SJSA1 (cell line): Measurements from ENCODE around the gene SNX6. TPM values are rescaled to one million over a fixed set of nuclear protein-coding genes. Genes with fewer than 3 reads are reported as not detected.
"Not testable (repeated sequence)": the region's sequence is repeated elsewhere in the genome, so short reads cannot be mapped to it uniquely, and the experiment has no call there.

ENCODE experiments used
- DNase-seq, 2 experiments: peaks; one replicate each; pipeline ENCODE4 v3.0.0-alpha.2; 2015 to 2020; ENCODE audit warnings: low spot score in 2 of 2, low read depth in 1 of 2
- H3K27ac ChIP-seq: fragments of 250-450 bp; sonication (Bioruptor Pico); 2 replicates; pipeline ENCODE4 v1.5.1; 2020; ENCODE audit warnings: mild to moderate bottlenecking, moderate library complexity
- H3K27me3 ChIP-seq: fragments of 250-450 bp; sonication (Bioruptor Pico); replicated peaks from 2 replicates; pipeline ENCODE4 v1.5.1; 2020; ENCODE audit warnings: mild to moderate bottlenecking, moderate library complexity
- H3K36me3 ChIP-seq: fragments of 250-450 bp; sonication (Bioruptor Pico); 2 replicates; pipeline ENCODE4 v1.5.1; 2020; ENCODE audit warnings: mild to moderate bottlenecking
- H3K4me1 ChIP-seq: fragments of 250-450 bp; sonication (Bioruptor Pico); replicated peaks from 2 replicates; pipeline ENCODE4 v1.6.1; 2021; ENCODE audit warnings: mild to moderate bottlenecking
- H3K4me3 ChIP-seq: fragments of 250-450 bp; sonication (Bioruptor Pico); 2 replicates; pipeline ENCODE4 v1.5.1; 2020; ENCODE audit warnings: mild to moderate bottlenecking
- H3K9me3 ChIP-seq: fragments of 250-450 bp; sonication (Bioruptor Pico); replicated peaks from 2 replicates; pipeline ENCODE4 v1.5.1; 2020; ENCODE audit warnings: mild to moderate bottlenecking
- total RNA-seq: library from RNA; depleted of rRNA; stranded (reverse); fragments of >200 nt; shearing (Covaris generic); gene quantifications from 2 replicates; pipeline ENCODE4 v1.2.3, GENCODE V29; 2014

Gene SNX6
- total RNA-seq, 1 experiment from 2014 or later: 199 TPM

DNA sequence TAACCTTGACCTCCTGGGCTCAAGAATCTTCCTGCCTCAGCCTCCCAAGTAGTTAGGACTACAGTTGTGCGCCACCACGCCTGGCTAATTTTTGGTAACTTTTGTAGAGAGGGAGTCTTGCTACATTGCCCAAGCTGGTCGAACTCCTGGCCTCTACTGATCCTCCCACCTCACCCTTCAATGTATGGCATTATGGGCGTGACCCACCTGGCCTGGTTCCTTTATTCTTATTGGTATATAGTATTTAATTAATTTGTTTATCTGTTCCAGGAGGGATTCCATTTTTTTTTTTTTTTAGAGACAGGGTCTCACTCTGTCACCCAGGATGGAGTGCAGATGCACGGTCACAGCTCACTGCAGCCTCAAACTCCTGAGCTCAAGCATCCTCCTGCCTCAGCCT is 49.6 kb downstream of the SNX6 start:
- Histone ChIP-seq H3K4me1 (no peaks in the 10 kb centered on the region), H3K9me3 (no peaks in the 10 kb centered on the region), H3K27ac (no peak overlapping the region), H3K36me3 (peaks cover 41% of the 10 kb centered on the region), H3K27me3 (no peaks in the 10 kb centered on the region), H3K4me3 (no peak overlapping the region)
- peak in 1 of 2 experiments; percentile 21 for DNase-seq

DNA sequence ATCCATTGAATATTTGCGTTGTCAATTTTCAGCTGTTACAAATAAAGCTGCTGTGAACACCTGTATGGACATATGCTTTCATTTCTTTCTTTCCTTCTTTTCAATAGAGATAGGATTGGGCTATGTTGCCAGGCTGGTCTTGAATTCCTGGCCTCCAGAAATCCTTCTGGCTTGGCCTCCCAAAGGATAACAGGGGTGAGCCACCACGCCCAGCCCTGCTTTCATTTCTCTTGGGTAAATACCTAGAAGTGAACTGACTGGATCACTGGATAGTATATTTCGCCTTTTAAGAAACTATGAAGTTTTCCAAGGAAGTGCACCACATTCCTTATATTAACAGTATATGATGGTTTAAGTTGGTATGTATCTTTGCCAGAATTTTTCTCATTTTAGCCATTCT is 58.2 kb downstream of the SNX6 start:
- DNase-seq: no peak
- Histone ChIP-seq H3K9me3 (no peaks in the 10 kb centered on the region), H3K4me1 (no peaks in the 10 kb centered on the region), H3K4me3 (no peak overlapping the region), H3K27me3 (no peaks in the 10 kb centered on the region), H3K36me3 (peaks cover 50% of the 10 kb centered on the region), H3K27ac (no peak overlapping the region)

DNA sequence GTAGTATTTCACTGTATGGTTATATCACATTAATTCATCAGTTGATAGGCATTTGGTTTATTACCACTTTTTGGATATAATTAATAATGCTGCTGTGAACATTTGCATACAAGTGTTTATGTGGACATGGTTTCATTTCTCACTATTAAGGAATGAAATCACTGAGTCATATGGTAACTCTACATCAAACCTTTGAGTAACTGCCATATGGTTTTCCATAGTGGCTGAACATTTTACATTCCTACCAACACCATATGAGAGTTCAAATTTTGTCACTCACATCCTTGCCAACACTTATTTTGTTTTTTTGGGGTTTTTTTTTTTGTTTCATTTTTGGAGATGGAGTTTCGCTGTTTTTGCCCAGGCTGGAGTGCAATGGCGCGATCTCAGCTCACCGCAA is 60.2 kb downstream of the SNX6 start:
- DNase-seq: no peak
- no peak overlapping the region for H3K27ac ChIP-seq
- H3K27me3 ChIP-seq: no peaks in the 10 kb centered on the region
- H3K9me3 ChIP-seq: no peaks in the 10 kb centered on the region
- peaks cover 51% of the 10 kb centered on the region for H3K36me3 ChIP-seq
- H3K4me3 ChIP-seq: no peak overlapping the region
- no peaks in the 10 kb centered on the region for H3K4me1 ChIP-seq

DNA sequence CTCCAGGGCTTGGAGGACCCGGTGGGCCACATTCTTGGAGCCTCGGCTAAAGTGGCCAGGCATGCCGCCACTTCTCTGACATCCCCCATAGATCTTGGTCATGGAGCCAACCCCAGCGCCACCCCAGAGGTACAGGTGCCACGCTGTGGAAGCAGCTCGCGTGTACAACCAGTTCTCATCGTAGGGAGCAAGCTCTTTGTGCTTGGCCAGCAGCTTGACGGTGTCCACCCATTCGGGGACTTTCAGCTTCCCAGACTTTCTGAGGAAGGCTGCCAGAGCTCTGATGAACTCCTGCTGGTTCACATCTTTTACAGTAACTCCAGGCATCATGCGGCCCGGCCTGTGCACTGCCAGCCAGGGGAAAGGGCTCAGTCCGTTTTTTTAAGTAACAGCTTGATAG is 61.1 kb downstream of the SNX6 start:
- peaks cover 55% of the 10 kb centered on the region for H3K36me3 ChIP-seq

DNA sequence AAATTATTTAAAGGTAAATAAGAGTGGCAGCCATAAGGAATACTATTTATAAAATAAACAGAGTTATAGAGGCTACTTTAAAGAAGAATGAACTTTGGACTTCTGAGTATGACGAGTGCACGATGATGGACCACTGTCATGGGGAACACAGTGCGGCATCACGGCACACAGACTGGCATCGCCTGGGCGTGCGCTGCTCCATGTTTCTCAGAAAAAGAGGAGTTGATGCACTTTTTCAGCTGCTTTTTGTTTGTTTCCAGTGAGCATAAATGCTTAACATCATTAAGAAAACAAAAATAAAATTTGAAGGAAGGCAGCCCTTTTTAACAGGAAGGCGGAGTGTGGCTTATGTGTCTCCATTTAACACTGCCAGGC is 67.2 kb downstream of the SNX6 start:
- Histone ChIP-seq H3K4me3 (no peak overlapping the region), H3K4me1 (no peaks in the 10 kb centered on the region), H3K27ac (no peak overlapping the region), H3K27me3 (no peaks in the 10 kb centered on the region), H3K9me3 (no peaks in the 10 kb centered on the region), H3K36me3 (peaks cover 32% of the 10 kb centered on the region)
- DNase-seq: no peak

More for the DNA sequence above, 61.1 kb downstream of the SNX6 start:
- H3K9me3 ChIP-seq: no peaks in the 10 kb centered on the region
- no peak overlapping the region for H3K27ac ChIP-seq
- H3K4me1 ChIP-seq: no peaks in the 10 kb centered on the region
- no peak for DNase-seq
- H3K4me3 ChIP-seq: no peak overlapping the region
- H3K27me3 ChIP-seq: no peaks in the 10 kb centered on the region

DNA sequence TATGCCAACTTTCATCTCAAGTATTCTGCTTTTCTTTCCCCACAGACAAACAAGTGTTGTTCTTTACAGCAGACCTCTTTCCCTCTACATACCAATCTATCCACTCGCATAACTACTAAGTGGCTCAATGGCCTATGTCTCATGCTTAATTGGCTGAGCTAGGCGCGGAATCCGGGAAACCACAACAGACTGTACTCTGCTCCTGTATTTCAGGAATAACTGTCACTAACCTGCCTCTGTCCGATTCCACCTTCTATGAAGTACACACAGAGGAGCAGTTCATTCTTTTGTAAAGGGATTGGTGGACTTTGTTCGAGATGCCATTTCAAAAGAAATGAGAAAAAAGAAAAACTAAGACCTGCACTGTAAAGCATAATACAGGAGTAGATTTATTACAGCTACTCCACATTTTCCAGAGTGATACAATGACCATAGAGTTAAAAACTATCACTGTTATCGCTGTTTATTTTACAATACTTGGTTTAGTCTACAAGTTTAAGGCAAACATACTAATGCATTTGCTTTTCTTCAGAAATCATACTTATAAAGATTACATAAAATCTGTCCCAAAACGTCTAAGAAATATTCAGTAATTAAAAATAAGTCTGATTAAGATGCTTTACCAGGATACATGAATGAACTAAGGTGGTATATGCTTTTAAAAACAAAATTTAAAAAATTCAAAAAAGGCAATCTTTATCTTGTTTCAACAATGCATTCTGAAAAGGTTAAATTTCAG is 67.7 kb downstream of the SNX6 start:
- H3K9me3 ChIP-seq, H3K27ac ChIP-seq, H3K4me1 ChIP-seq, H3K4me3 ChIP-seq, H3K27me3 ChIP-seq, DNase-seq: not testable (repeated sequence)
- peaks cover 26% of the 10 kb centered on the region for H3K36me3 ChIP-seq

DNA sequence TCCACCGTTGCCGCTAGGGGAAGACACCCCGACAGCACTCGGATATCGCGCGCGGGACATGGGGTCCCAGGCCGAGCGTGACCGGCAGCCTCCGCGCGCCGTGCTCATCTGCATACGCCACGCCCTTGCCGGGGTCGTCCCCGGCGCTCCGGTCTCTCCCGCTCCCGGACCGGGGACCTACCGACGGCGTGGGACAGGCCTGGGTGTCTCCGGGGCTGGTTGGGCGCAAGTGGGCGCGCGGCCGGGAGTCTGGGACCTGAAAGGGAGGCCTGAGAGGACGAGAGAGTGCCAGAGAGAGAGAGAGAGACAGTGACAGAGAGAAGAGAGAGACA is 73.5 kb downstream of the SNX6 start:
- peaks cover 12% of the 10 kb centered on the region for H3K4me1 ChIP-seq
- not testable (repeated sequence) for DNase-seq

DNA sequence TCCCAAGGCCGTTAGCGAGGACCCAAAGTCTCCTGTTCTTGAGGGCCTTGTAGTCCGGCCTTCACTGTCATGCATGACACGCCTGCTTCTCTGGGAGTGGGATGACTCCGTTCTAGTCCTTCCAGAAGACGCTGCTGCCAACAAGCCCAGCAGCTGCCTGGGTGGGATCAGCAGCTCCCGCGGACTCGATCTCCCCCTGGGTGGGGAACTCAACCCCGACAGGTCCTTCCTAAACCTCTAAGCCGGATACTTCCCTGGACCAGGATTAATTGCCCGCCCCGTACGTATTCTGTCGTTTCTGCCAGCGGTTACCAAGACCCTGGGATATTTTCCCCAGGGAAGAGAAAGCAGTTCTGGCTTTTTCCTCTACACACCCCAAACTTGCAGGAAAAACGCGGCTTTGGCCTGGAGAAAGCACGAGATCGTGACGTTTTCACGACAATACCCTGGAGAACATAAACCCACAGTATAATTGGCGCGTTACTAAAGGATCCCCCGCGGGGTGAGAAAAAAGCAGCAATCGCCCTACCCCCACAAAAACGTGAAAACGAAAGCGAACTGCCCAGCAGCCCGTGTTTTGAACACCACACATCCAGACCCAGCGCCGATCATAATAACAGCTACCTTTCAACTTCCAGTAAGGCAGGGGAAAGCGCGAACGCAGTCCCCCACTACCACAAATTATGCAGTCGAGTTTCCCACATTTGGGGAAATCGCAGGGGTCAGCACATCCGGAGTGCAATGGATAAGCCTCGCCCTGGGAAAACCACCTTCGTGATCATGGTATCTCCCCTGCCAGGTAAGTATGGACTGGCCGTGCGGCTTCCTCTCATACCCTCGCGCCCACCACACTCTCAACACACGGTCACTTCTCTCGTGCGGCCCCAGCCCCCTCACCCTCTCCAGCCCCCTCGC is 74.1 kb downstream of the SNX6 start:
- not testable (repeated sequence) for H3K4me3 ChIP-seq, H3K27me3 ChIP-seq, H3K36me3 ChIP-seq, H3K9me3 ChIP-seq, DNase-seq, H3K27ac ChIP-seq
- H3K4me1 ChIP-seq: peaks cover 12% of the 10 kb centered on the region

More for the DNA sequence above, 73.5 kb downstream of the SNX6 start:
- not testable (repeated sequence) for H3K36me3 ChIP-seq, H3K27me3 ChIP-seq, H3K9me3 ChIP-seq, H3K27ac ChIP-seq, H3K4me3 ChIP-seq

DNA sequence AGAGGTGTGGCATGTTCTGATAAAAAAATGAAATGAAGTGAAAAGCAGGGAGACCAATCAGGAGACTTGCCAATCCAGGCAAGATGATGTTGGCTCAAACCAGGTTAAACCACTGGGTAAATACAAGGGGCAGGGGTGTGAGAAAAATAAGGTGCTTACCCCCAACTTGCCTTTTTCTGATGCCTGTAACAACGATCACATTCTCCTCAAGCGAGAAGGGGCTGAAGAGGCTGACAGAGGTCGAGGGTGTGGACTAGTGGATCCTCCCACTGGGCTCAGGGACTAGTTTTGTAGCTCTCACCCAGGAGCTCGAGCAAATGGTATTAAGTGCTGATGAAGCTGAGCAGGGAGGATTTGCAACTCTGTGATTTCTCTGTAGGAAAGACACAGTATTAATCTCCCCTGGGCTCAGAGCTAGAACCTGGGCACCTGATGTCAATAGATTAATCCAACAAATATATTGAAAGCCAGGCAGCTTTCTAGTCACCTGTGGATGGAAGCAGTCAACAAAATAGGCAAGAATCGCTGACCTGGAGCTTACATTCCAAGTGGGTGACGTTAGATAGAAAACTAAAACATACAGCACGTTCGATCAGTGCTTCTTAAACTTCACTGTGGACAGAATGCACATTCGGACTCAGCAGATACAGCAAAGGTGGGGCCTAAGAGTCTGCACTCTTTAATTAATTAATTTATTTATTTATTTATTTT is 75.3 kb downstream of the SNX6 start:
- Histone ChIP-seq H3K4me1 (peaks cover 12% of the 10 kb centered on the region), H3K27me3 (no peaks in the 10 kb centered on the region), H3K36me3 (no peaks in the 10 kb centered on the region), H3K9me3 (no peaks in the 10 kb centered on the region), H3K4me3 (peak overlapping the region; percentile 12; the same call in 1 of the 2 replicates), H3K27ac (no peak overlapping the region)
- peak; percentile 38 to 47 for DNase-seq

DNA sequence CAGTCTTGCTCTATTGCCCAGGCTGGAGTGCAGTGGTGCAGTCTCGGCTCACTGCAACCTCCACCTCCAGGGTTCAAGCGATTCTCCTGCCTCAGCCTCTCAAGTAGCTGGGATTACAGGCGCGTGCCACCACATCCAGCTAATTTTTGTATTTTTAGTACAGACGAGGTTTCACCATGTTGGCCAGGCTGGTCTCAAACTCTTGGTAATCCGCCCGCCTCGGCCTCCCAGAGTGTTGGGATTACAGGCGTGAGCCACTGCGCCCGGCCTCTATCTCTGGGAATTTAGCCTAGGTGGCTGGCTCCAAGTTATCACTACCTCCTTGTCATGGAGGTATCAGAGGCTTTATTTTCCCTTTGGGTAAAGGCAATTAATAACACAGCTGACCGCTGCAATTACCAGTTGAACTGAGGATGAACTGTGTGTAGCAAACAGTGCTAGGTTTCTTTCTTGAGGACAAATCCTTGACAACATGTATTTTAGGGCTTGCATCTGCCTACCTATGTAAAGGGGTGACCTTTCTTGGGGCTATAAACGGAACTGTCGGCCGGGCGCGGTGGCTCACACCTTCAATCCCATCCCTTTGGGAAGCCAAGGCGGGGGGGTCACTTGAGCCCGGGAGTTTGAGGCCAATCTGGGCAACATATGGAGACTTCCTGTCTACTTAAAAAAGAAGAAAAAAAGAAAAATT is 80.5 kb downstream of the SNX6 start:
- H3K27ac ChIP-seq, H3K9me3 ChIP-seq, DNase-seq, H3K4me3 ChIP-seq, H3K27me3 ChIP-seq, H3K36me3 ChIP-seq: not testable (repeated sequence)
- H3K4me1 ChIP-seq: peaks cover 14% of the 10 kb centered on the region

DNA sequence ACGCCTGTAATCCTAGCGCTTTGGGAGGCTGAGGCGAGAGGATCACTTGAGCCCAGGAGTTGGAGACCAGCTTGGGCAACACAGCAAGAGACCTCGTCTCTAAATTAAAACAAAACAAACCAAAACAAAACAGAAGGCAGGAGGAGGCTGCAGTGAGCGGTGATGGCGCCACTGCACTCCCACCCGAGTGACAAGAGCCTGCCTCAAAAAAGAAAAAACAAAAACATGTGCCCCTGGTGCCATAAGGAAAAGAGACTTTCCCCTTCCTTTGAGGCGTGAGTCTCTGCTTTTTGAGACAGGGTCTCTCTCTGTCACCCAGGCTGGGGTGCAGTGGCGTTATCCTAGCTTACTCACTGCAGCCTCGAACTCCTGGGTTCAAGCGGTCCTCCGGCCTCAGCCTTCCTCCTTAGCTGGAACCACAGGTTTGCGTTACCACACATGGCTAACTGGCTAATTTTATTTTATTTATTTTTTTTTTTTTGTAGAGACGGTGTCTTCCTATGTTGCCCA is 81.4 kb downstream of the SNX6 start:
- Histone ChIP-seq H3K27ac (no peak overlapping the region), H3K4me1 (peaks cover 9% of the 10 kb centered on the region), H3K9me3 (no peaks in the 10 kb centered on the region), H3K27me3 (no peaks in the 10 kb centered on the region), H3K36me3 (no peaks in the 10 kb centered on the region), H3K4me3 (no peak overlapping the region)
- peak in 1 of 2 experiments; percentile 11 for DNase-seq

DNA sequence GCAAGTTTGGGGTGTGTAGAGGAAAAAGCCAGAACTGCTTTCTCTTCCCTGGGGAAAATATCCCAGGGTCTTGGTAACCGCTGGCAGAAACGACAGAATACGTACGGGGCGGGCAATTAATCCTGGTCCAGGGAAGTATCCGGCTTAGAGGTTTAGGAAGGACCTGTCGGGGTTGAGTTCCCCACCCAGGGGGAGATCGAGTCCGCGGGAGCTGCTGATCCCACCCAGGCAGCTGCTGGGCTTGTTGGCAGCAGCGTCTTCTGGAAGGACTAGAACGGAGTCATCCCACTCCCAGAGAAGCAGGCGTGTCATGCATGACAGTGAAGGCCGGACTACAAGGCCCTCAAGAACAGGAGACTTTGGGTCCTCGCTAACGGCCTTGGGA is 82.8 kb downstream of the SNX6 start:
- not testable (repeated sequence) for H3K4me3 ChIP-seq, H3K4me1 ChIP-seq, H3K27me3 ChIP-seq, H3K9me3 ChIP-seq, H3K36me3 ChIP-seq, DNase-seq, H3K27ac ChIP-seq

DNA sequence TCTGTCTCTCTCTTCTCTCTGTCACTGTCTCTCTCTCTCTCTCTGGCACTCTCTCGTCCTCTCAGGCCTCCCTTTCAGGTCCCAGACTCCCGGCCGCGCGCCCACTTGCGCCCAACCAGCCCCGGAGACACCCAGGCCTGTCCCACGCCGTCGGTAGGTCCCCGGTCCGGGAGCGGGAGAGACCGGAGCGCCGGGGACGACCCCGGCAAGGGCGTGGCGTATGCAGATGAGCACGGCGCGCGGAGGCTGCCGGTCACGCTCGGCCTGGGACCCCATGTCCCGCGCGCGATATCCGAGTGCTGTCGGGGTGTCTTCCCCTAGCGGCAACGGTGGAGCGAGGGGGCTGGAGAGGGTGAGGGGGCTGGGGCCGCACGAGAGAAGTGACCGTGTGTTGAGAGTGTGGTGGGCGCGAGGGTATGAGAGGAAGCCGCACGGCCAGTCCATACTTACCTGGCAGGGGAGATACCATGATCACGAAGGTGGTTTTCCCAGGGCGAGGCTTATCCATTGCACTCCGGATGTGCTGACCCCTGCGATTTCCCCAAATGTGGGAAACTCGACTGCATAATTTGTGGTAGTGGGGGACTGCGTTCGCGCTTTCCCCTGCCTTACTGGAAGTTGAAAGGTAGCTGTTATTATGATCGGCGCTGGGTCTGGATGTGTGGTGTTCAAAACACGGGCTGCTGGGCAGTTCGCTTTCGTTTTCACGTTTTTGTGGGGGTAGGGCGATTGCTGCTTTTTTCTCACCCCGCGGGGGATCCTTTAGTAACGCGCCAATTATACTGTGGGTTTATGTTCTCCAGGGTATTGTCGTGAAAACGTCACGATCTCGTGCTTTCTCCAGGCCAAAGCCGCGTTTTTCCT is 83.4 kb downstream of the SNX6 start:
- not testable (repeated sequence) for H3K4me3 ChIP-seq, DNase-seq

More for the DNA sequence above, 83.4 kb downstream of the SNX6 start:
- not testable (repeated sequence) for H3K4me1 ChIP-seq, H3K27me3 ChIP-seq, H3K27ac ChIP-seq, H3K9me3 ChIP-seq, H3K36me3 ChIP-seq
